Naive B cell (primary cell): ENCODE results near the gene KCNK3. TPM values are rescaled to one million over a fixed set of nuclear protein-coding genes. Genes with fewer than 3 reads are reported as not detected.
"Not testable (repeated sequence)": the region's sequence is repeated elsewhere in the genome, so short reads cannot be mapped to it uniquely, and the experiment has no call there.

ENCODE experiments used
- ATAC-seq, 2 donors: fragments of 150-1000 bp; cut with Tn5 transposase; 2 replicates each; pipeline ENCODE4 v1.10.0; 2021; ENCODE audit warnings: low read depth in 2 of 2, mild to moderate bottlenecking in 2 of 2, moderate library complexity in 2 of 2
- DNase-seq: peaks from one replicate; pipeline ENCODE4 v3.0.0; 2022
- H3K27ac Mint-ChIP-seq, 6 donors: one replicate each; pipeline ENCODE4 v1.8.0; 2020 to 2022; ENCODE audit warnings: mild to moderate bottlenecking in 6 of 6, mixed read lengths in 6 of 6, moderate library complexity in 5 of 6, inconsistent platforms in 2 of 6
- H3K27me3 Mint-ChIP-seq, 3 donors: one replicate each; pipeline ENCODE4 v1.8.0; 2021 to 2022; ENCODE audit warnings: mixed read lengths in 3 of 3, mild to moderate bottlenecking in 1 of 3
- H3K36me3 Mint-ChIP-seq, 2 donors: one replicate each; pipeline ENCODE4 v1.8.0; 2020 to 2022; ENCODE audit warnings: mixed read lengths in 2 of 2, inconsistent platforms in 1 of 2, mild to moderate bottlenecking in 1 of 2
- H3K4me1 Mint-ChIP-seq, 3 donors: one replicate each; pipeline ENCODE4 v1.8.0; 2020 to 2022; ENCODE audit warnings: mixed read lengths in 3 of 3, inconsistent platforms in 1 of 3, mild to moderate bottlenecking in 1 of 3, moderate library complexity in 1 of 3
- H3K4me3 Mint-ChIP-seq, 8 donors: one replicate each; pipeline ENCODE4 v1.8.0; 2020 to 2022; ENCODE audit warnings: mild to moderate bottlenecking in 8 of 8, mixed read lengths in 8 of 8, moderate library complexity in 8 of 8, inconsistent platforms in 2 of 8
- H3K9me3 Mint-ChIP-seq, 7 donors: one replicate each; pipeline ENCODE4 v1.8.0; 2020 to 2022; ENCODE audit warnings: mixed read lengths in 7 of 7, mild to moderate bottlenecking in 5 of 7, inconsistent platforms in 2 of 7, moderate library complexity in 1 of 7
- polyA plus RNA-seq, 6 donors: library from polyadenylated mRNA; unstranded; fragments of 300-500 nt; fragmentation: Illumina TruSeq; gene quantifications; one replicate each; pipeline ENCODE4 v1.2.3, GENCODE V29; 2021; ENCODE audit warnings: low read depth in 6 of 6

The KCNK3 gene
- polyA plus RNA-seq, 6 donors from 2014 or later, result not detected

DNA sequence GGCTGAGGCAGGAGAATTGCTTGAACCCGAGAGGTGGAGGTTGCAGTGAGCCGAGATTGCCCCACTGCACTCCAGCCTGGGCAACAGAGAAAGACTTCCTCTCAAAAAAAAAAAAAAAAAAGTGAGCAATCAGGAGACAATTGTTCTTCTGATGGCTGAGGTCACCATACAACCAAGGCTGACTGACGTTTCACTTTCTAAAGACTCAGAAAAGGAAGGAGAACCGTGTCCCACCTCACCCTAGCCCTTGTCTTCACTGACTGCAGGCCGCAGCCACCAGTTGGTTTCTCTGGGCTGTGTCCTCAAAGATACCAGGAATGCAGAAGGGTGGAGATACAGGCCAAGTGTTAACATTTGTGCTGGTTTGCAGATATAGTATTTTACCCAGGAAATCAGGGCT is 63.8 kb downstream of the KCNK3 start:
- ATAC-seq (no peak), DNase-seq (no peak)
- H3K4me3 Mint-ChIP-seq, result no peak overlapping the region
- no peaks in the 10 kb centered on the region for H3K27me3 Mint-ChIP-seq
- H3K9me3 Mint-ChIP-seq, result peaks cover 0 to under 1% (median 0%) of the 10 kb centered on the region in 7 donors
- peaks cover 3 to 10% (median 5%) of the 10 kb centered on the region in 3 donors for H3K4me1 Mint-ChIP-seq
- no peak overlapping the region for H3K27ac Mint-ChIP-seq
- H3K36me3 Mint-ChIP-seq, result no peaks in the 10 kb centered on the region

DNA sequence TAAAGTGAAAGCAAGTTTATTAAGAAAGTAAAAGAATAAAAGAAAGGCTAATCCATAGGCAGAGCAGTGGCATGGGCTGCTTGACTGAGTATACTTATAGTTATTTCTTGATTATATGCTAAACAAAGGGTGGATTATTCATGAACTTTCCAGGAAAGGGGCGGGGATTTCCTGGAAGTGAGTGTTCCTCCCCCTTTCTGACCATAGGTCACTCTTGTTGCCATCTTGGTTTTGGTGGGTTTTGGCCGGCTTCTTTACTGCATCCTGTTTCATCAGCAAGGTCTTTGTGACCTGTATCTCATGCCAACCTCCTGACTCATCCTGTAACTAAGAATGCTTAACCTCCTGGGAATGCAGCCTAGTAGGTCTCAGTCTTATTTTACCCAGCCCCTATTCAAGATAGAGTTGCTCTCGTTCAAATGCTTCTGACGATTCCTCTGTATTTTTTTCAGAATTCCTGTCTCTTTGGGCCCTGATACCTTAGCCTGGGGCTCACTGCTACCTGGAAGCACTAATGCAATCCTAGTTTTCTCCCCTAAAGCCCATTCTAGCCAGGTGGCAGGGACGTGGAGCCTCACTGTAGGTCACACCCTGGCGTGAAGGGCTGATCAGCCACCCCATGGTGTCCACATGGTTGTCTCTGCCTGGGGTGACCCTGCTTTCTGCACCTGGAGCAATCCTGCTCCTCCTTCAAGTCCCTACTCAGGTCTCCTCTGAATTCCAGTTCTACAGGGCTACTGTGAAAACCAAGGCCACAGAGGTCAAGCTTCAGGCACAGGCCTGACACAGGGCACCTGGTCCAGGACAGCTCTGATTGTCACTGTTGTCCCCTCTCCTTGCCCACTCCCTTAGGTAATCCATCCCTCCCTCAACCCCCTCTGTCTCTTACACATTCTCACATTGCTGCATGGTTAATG is 65.6 kb downstream of the KCNK3 start:
- no peak for DNase-seq
- Mint-ChIP-seq H3K9me3 (no peaks in the 10 kb centered on the region), H3K4me1 (peaks cover 3 to 10% (median 10%) of the 10 kb centered on the region in 3 donors), H3K4me3 (no peak overlapping the region), H3K36me3 (no peaks in the 10 kb centered on the region), H3K27me3 (no peaks in the 10 kb centered on the region), H3K27ac (peak overlapping the region in 1 of 6 donors; percentile 57)
- ATAC-seq, result no peak

DNA sequence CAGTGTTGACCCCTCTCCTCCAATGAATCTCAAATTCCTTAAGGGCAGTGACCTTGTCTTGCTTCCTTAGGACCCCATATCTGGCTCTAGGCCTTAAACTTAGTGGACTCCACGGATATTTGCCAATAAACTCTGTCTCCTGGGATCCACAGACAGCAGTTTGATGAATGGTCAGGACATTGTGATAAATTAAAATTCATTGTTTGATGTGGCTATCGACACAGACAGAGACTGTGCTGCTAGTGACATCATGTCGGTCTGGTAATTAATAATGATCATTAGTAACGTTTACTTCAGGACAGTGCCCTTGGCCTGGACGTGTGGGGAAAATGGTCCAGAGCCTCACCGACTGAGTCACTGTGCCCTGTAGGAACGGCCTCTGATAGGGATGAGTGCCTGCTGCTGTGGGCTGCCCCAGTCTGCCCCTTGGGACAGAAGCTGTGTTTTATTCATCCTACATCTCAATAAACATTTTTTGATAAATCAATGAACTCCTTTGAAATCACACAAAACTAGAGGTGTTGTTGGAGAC is 66.3 kb downstream of the KCNK3 start:
- no peak overlapping the region for H3K4me3 Mint-ChIP-seq
- H3K36me3 Mint-ChIP-seq, result no peaks in the 10 kb centered on the region
- DNase-seq (no peak), ATAC-seq (no peak)
- H3K27me3 Mint-ChIP-seq, result no peaks in the 10 kb centered on the region
- no peaks in the 10 kb centered on the region for H3K9me3 Mint-ChIP-seq
- peaks cover 7 to 16% (median 16%) of the 10 kb centered on the region in 3 donors for H3K4me1 Mint-ChIP-seq
- no peak overlapping the region for H3K27ac Mint-ChIP-seq

DNA sequence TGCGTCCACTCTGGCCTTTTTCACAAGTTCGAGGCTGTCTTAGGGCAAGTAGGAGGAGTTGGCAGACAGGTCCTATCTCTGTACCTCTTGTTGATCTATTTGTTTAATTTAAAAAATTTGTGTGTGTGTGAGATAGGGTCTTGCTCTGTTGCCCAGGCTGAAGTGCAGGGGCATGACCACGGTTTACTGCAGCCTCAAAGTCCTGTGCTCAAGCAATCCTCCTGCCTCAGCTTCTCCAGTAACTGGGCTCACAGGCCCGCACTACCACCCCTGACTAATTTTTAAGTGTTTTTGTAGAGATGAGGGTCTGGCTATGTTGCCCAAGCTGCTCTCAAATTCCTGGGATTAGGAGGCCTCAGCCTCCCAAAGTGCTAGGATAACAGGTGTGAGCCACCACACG is 67.3 kb downstream of the KCNK3 start:
- no peak overlapping the region for H3K4me3 Mint-ChIP-seq
- peaks cover 12 to 21% (median 21%) of the 10 kb centered on the region in 3 donors for H3K4me1 Mint-ChIP-seq
- no peak overlapping the region for H3K27ac Mint-ChIP-seq

DNA sequence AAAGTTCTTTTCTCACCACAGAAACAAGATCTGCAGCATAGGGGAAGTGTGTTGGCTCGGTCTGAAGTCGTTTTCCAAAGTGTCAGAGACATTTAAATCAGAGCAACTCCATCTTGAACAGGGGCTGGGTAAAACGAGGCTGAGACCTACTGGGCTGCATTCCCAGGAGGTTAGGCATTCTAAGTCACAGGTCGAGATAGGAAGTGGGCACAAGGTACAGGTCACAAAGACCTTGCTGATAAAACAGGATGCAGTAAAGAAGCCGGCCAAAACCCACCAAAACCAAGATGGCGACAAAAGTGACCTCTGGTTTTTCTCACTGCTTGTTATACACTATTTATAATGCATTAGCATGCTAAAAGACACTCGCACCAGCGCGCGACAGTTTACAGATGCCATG is 68.5 kb downstream of the KCNK3 start:
- H3K36me3 Mint-ChIP-seq, DNase-seq, ATAC-seq, H3K9me3 Mint-ChIP-seq, H3K27ac Mint-ChIP-seq, H3K27me3 Mint-ChIP-seq: not testable (repeated sequence)
- Mint-ChIP-seq H3K4me3 (peak overlapping the region in 1 of 8 donors; percentile 73), H3K4me1 (peaks cover 19 to 28% (median 28%) of the 10 kb centered on the region in 3 donors)

More for the DNA sequence above, 67.3 kb downstream of the KCNK3 start:
- Mint-ChIP-seq H3K9me3 (no peaks in the 10 kb centered on the region), H3K27me3 (no peaks in the 10 kb centered on the region), H3K36me3 (no peaks in the 10 kb centered on the region)
- DNase-seq (no peak), ATAC-seq (no peak)

DNA sequence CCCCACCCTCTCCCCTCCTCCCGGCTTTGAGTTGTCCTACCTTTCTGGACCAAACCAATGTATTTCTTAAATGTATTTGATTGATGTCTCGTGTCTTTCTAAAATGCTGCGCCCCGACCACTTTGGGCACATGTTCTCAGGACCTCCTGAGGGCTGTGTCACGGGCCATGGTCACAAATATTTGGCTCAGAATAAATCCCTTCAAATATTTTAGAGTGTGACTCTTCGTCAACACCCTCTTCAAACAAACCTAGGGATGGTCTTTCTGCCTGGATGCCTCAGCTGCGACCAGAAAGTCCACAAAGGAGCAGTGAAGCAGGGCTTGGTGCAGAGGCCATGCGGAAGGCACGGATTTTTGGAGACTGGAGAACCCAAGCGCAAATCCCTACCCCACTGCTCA is 70.5 kb downstream of the KCNK3 start:
- DNase-seq (no peak), ATAC-seq (no peak)
- Mint-ChIP-seq H3K27me3 (no peaks in the 10 kb centered on the region), H3K4me1 (peaks cover 23 to 38% (median 34%) of the 10 kb centered on the region in 3 donors), H3K9me3 (no peaks in the 10 kb centered on the region), H3K4me3 (peak overlapping the region; percentile 63 to 97 (median 93)), H3K27ac (peak overlapping the region in 3 of 6 donors; percentile 33 to 92 (median 47)), H3K36me3 (no peaks in the 10 kb centered on the region)

DNA sequence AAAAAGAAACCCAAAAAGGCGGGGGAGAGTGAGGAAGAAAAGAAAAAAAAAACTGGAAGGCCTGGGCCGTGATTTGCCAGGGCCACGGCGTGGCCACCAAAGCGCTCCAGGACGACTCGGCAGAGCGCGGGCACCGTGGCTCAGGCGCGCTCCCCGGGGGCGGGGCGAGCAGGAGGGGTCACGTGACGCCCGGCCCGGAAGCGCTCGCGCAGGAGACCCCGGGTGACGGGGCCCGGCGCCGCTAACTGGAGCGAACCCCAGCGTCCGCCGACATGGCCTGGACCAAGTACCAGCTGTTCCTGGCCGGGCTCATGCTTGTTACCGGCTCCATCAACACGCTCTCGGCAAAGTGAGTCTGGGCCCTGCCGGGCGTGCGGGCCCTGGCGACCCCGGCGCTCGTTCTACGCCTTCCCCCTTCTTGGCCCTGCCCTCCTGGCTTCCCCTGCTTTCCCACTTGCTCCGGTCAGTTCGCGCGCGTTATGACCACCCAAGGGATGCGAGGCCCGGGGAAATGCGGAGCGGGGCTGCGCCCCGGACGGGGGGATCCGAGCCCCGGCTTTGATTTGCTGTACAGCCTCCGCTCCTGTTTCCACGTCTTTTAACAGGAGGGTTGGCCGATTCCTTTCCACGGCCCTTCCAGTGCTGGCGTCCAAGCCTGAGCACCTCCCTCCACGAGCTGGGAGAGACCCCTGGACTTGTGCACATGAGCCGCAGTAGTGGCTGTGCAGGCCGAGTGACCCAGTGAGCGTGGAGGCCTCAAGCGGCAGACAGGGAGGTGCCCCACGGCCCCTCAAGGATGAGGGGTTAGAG is 71.8 kb downstream of the KCNK3 start, which contains the start of gene SLC35F6:
SLC35F6 (plus strand) TSS at position 207 of the 810 bp plus-strand sequence; CDS start at position 273, 66 bp downstream.
- ATAC-seq, result peak; percentile 97 to 98
- H3K27ac Mint-ChIP-seq, result peak within 1 kb of the TSS; percentile 92 to 98 (median 94)
- no peaks in the 10 kb centered on the region for H3K9me3 Mint-ChIP-seq
- H3K27me3 Mint-ChIP-seq, result no peaks in the 10 kb centered on the region
- peak within 1 kb of the TSS; percentile 80 to 97 (median 94) for H3K4me3 Mint-ChIP-seq
- H3K36me3 Mint-ChIP-seq, result no peaks in the 10 kb centered on the region
- peaks cover 23 to 46% (median 37%) of the 10 kb centered on the region in 3 donors for H3K4me1 Mint-ChIP-seq
- DNase-seq, result peak; percentile 82

DNA sequence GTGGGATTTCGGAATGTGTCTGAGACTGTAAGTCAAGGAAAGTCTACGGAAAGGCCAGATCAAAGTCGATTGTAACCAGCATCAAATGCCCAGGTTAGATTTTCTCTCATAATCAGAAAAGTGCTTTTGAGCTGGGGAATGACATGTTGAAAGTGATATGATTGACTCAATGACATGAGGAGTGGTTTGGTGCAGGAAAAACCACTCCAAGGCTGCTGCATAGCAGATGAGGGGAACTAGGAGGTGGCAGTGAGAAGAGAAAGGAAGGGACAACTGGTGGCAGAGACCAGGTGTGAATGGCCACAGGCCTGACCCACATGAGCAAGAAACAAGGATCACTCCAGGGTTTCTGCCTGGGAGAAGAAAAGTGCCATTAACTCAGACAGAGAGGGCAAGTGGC is 72.4 kb downstream of the KCNK3 start:
- Mint-ChIP-seq H3K27ac (peak overlapping the region in 5 of 6 donors; percentile 58 to 93 (median 92)), H3K9me3 (no peaks in the 10 kb centered on the region), H3K27me3 (no peaks in the 10 kb centered on the region), H3K36me3 (no peaks in the 10 kb centered on the region), H3K4me3 (peak overlapping the region; percentile 80 to 97 (median 94)), H3K4me1 (peaks cover 28 to 50% (median 41%) of the 10 kb centered on the region in 3 donors)
- ATAC-seq (no peak), DNase-seq (no peak)

DNA sequence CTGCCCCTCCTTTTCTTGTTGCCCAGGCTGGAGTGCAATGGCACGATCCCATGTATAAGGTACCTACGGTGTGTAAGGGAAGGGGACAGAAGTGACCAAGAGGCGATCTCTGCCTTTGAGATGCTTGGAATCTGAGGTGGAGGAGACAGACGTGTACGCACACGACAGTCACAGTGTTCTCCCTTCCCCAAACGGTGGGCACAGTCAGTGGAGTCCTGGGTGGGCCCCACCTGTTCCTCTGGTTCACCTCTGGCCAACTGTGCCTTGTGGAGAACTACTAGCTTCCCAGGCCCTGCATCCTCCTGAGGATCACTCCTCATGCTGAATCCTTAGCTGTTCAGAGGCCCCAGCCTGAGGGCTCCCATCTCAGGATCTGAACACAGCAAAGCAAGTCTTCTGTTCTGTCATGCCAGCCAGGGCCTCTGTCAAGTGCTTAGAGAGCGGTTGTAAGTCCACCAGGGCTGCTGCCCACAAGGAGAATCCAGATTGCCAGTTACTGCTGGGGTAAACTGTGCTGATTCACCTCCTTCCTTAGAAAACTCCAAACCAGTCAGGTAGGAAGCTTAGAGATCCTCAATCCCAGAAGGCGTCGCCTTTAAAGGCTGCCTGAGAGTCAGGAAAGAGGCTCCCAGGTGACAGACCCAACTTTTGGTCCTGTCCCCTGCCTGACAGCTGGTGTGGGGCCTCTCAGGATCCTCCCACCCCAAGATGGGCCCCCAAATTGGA is 73.1 kb downstream of the KCNK3 start:
- Mint-ChIP-seq H3K27me3 (no peaks in the 10 kb centered on the region), H3K4me1 (peaks cover 29 to 52% (median 41%) of the 10 kb centered on the region in 3 donors), H3K4me3 (peak overlapping the region; percentile 80 to 97 (median 94)), H3K36me3 (no peaks in the 10 kb centered on the region), H3K27ac (peak overlapping the region in 3 of 6 donors; percentile 54 to 93 (median 92)), H3K9me3 (no peaks in the 10 kb centered on the region)
- ATAC-seq (no peak), DNase-seq (no peak)

DNA sequence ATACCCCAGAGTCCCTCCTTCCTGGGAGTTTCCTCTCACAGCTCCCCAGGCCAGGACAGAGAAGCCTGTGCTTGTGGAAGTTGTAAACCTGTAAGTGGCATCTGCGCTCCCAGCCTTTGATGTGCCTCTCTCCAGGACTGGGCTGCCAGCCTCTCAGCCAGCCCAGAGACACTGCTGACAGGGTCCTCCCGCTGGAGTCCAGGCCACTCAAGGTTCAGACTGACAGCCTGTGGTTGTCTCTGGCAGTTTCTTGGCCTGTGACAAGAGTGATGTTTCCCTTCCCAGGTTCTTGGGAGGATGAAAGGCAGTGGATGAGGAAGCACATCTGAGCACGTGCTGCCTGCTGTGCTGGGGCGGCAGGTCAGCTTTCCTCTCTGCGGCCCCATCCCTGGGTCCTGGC is 74.6 kb downstream of the KCNK3 start:
- Mint-ChIP-seq H3K27ac (peak overlapping the region in 1 of 6 donors; percentile 14), H3K4me3 (peak overlapping the region in 1 of 8 donors; percentile 80), H3K4me1 (peaks cover 36 to 63% (median 52%) of the 10 kb centered on the region in 3 donors), H3K9me3 (no peaks in the 10 kb centered on the region), H3K36me3 (no peaks in the 10 kb centered on the region), H3K27me3 (no peaks in the 10 kb centered on the region)
- DNase-seq, result no peak
- ATAC-seq, result no peak

DNA sequence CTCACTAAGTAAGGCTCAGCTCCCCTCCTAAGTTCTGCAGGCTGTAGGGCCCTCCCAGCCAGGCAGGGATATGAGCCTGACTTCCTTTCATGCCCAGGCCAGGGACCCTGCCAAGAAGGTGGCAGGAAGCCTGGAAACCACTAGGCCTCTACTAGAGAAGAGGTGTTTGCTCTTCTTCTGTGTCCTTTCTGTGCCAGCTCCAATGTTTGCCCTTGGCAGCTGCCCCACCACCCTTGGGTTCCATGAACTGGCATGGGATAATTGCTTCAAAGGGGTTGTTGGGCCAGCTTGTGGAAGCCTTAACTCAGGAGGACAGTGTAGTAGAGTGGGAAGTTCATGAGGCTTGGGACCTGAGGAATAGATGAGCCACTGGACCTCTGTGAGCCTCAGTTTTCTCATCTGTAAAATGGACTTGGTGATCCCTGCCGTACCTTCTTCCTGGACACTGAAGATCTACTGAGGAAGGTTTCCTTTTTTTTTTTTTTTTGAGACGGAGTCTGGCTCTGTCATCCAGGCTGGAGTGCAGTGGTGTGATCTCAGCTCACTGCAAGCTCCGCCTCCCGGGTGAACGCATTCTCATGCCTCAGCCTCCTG is 75.5 kb downstream of the KCNK3 start:
- ATAC-seq (no peak), DNase-seq (no peak)
- H3K4me3 Mint-ChIP-seq, result no peak overlapping the region
- H3K36me3 Mint-ChIP-seq, result no peaks in the 10 kb centered on the region
- no peaks in the 10 kb centered on the region for H3K9me3 Mint-ChIP-seq
- peaks cover 36 to 65% (median 57%) of the 10 kb centered on the region in 3 donors for H3K4me1 Mint-ChIP-seq
- H3K27me3 Mint-ChIP-seq, result no peaks in the 10 kb centered on the region
- H3K27ac Mint-ChIP-seq, result peak overlapping the region in 1 of 6 donors; percentile 14

DNA sequence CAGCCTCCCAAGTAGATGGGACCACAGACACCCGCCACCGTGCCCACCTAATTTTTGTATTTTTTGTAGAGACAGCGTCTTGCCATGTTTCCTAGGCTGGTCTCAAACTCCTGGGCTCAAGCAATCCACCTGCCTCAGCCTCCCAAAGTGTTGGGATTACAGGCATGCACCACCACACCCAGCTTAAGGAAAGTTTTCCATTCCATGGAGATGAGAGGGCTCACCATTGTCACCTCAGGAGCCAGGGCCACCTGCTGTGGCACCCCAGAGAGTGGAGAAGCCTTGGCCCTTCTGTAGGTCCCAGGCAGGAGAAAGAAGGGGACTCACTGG is 76.2 kb downstream of the KCNK3 start:
- DNase-seq, result no peak
- ATAC-seq, result no peak
- Mint-ChIP-seq H3K4me1 (peaks cover 32 to 59% (median 52%) of the 10 kb centered on the region in 3 donors), H3K36me3 (no peaks in the 10 kb centered on the region), H3K27ac (peak overlapping the region in 2 of 6 donors; percentile 16 to 72), H3K27me3 (no peaks in the 10 kb centered on the region), H3K9me3 (no peaks in the 10 kb centered on the region), H3K4me3 (no peak overlapping the region)
